AG04450 (cell line): Measurements from ENCODE around the gene ADAMTS16. TPM values are rescaled to one million over a fixed set of nuclear protein-coding genes. Genes with fewer than 3 reads are reported as not detected.

Experiments
- CTCF ChIA-PET: fragments of 300-600, 350-600 bp; formaldehyde crosslinking; extraction: SDS; loops from one replicate; lab custom pipeline; 2022; ENCODE audit warnings: antibody characterized with exemption, inconsistent platforms; lab: Charles Lee
- POLR2A ChIA-PET: fragments of 350-600 bp; formaldehyde crosslinking; extraction: SDS; loops from one replicate; lab custom pipeline; 2021; ENCODE audit warnings: antibody characterized with exemption, inconsistent platforms; lab: Yijun Ruan, JAX
- DNase-seq: peaks from one replicate; pipeline ENCODE4 v3.0.0-alpha.2; 2011; ENCODE audit warnings: low read depth, low spot score
- H3K27ac ChIP-seq: one replicate; pipeline ENCODE4 v1.5.1; 2012; ENCODE audit warnings: low read depth, low read length, control low read depth
- H3K27me3 ChIP-seq: one replicate; pipeline ENCODE4 v1.6.0; 2012; ENCODE audit warnings: low read length; ENCODE audit not compliant: control insufficient read depth, insufficient read depth
- H3K4me3 ChIP-seq: 2 replicates; pipeline ENCODE4 v1.5.1; 2011; ENCODE audit warnings: mild to moderate bottlenecking, low read depth, low read length, control low read depth
- H3K9me3 ChIP-seq: 2 replicates; pipeline ENCODE4 v1.5.1; 2012; ENCODE audit warnings: low read length; ENCODE audit not compliant: control insufficient read depth, insufficient read depth
- polyA plus RNA-seq: library from polyadenylated mRNA; depleted of rRNA; stranded (reverse); fragments of >200 nt; gene quantifications from 2 replicates; pipeline ENCODE4 v1.2.3, GENCODE V29; 2011
- TF ChIP-seq, protein P1 (sequence below): IDR thresholded peaks from 2 replicates; pipeline ENCODE4 v1.5.1; 2011; ENCODE audit warnings: low read depth, low read length, control low read depth, inconsistent platforms

Gene ADAMTS16
- polyA plus RNA-seq, 1 experiment, result 0.04 TPM

DNA sequence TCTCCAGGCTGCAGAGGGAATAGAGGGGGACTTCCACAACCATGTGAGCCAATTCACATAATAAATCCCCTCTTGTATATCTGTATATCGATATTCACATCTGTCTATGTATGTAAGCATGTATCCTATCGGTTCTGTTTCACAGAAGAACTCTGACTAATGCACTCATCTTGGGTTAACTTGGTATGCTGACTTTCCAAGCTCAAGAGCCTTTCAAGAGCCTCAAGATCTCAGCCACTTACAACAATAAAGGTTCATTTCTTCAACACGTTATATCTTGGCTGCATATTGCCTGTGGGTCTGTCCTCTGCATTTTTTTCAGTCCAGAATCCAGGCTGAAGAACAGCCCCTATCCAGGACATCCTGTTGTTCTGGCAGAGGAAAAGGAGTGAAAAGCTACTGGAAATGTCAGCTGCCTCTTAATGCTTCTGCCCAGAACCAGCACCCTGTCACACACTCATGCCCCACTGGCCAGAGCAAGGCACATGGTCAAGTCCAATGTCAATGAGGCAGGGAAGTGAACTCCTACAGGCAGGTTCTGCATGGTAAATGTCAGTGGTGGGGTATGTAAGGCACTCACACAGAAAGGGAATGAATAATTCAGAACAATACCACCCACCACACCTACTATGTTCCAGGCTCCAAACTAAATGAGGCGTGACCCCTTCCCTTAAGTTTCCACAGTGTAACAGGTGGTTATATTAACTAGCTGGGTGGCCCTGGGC lies 190.8 kb downstream of the ADAMTS16 start:
- ChIA-PET POLR2A (no interaction called here), CTCF (no interaction called here)
- H3K4me3 ChIP-seq, result no peak overlapping the region
- H3K27ac ChIP-seq, result no peak overlapping the region
- H3K9me3 ChIP-seq, result peaks cover 31% of the 10 kb centered on the region
- H3K27me3 ChIP-seq, result no peaks in the 10 kb centered on the region
- no peak for DNase-seq
- TF ChIP-seq, protein P1, sequence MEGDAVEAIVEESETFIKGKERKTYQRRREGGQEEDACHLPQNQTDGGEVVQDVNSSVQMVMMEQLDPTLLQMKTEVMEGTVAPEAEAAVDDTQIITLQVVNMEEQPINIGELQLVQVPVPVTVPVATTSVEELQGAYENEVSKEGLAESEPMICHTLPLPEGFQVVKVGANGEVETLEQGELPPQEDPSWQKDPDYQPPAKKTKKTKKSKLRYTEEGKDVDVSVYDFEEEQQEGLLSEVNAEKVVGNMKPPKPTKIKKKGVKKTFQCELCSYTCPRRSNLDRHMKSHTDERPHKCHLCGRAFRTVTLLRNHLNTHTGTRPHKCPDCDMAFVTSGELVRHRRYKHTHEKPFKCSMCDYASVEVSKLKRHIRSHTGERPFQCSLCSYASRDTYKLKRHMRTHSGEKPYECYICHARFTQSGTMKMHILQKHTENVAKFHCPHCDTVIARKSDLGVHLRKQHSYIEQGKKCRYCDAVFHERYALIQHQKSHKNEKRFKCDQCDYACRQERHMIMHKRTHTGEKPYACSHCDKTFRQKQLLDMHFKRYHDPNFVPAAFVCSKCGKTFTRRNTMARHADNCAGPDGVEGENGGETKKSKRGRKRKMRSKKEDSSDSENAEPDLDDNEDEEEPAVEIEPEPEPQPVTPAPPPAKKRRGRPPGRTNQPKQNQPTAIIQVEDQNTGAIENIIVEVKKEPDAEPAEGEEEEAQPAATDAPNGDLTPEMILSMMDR, result no peak

DNA sequence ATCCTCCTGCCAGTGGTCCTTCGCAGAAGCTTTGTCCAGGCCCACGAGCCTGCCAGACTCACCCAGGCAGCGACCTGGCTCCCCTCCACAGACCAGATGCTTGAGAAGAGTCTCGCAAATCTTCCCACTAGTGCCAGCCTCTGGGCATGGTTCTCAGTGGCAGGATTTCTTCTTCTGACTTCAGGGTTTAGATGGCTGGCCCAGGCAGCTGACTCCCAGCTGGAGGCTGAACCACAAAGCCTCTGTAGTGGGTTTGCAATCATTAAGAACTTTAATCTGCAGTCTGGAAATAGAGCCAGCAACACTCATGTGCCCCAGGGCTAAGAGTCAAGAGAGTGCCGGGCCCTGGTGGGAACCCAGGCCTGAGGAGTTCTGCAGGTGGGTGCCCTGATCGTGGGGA lies 191.7 kb downstream of the ADAMTS16 start:
- POLR2A ChIA-PET, result no interaction called here
- Histone ChIP-seq H3K27ac (no peak overlapping the region), H3K9me3 (peaks cover 21% of the 10 kb centered on the region), H3K4me3 (no peak overlapping the region), H3K27me3 (no peaks in the 10 kb centered on the region)
- CTCF ChIA-PET, result no interaction called here
- TF ChIP-seq, protein P1, result no peak
- no peak for DNase-seq

DNA sequence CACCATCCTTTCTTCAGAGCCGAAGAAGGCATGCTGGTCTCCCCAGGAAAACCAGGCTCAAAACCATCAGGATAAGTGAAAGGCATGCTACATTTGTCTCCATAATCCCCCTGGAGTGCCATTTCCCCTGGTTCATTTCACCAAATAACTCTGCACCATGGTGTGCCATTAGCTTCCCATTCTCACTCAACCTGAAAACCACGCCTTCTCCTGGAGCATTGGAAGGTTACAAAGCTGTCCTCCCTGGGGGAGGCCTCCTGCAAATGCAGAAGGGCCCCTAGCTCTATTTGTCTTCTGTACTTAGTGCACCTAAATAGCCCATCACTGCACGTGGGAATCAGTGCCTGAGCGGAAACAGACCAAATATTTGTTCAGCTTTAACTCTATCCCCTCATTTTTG lies 192.2 kb downstream of the ADAMTS16 start:
- TF ChIP-seq, protein P1, result no peak
- Histone ChIP-seq H3K4me3 (no peak overlapping the region), H3K27ac (no peak overlapping the region), H3K9me3 (peaks cover 17% of the 10 kb centered on the region), H3K27me3 (no peaks in the 10 kb centered on the region)
- POLR2A ChIA-PET, result no interaction called here
- CTCF ChIA-PET, result no interaction called here
- no peak for DNase-seq

DNA sequence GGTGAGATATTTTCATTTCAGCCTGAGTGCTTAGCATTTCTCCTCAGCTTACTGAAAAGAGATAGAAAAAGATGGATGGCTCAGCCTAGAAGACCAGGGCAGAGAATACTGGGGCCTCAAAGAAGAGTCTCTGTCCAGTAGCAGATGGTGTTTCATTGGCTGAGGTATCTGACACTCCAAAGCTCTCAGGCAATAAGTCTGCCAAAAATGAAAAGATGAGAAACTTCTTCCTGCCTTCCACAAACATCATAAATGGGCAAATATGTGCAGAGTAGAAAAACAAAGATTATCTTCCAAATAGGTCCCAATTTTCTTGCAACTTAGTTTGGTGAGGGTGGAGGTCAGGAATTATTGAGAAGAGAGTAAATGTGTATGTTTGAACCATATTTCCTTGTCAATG lies 195.0 kb downstream of the ADAMTS16 start:
- Histone ChIP-seq H3K4me3 (no peak overlapping the region), H3K27me3 (no peaks in the 10 kb centered on the region), H3K27ac (no peak overlapping the region), H3K9me3 (peaks cover 17% of the 10 kb centered on the region)
- POLR2A ChIA-PET, result no interaction called here
- TF ChIP-seq, protein P1, result no peak
- DNase-seq, result no peak
- CTCF ChIA-PET, result no interaction called here

DNA sequence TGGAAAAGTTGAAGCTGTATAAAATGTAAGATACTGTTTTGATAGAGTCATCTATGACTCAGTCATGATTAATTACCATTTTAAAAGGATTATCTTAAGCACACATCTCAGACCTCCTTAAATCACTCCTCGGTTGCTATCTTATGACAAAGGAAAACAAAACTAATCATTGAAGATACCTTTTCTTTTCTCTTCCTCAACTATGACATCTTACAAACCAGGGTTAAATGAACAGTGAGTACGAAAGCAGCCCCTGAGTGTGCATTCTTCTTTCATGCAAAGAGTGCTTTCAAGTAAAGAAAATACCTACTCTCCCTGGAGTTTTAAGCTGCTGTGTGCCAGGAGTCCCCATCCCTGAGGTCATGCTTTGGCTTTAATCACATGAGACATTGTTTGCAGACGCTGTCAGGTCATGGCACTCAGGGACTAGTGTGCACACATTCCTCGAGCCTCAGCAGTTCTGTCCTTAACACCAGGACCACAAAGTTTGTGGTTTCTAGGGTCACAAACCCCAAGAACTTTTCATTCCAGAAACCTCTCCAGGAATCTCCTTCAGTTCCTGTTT lies 195.7 kb downstream of the ADAMTS16 start:
- CTCF ChIA-PET, result no interaction called here
- Histone ChIP-seq H3K27me3 (no peaks in the 10 kb centered on the region), H3K9me3 (peaks cover 21% of the 10 kb centered on the region), H3K4me3 (no peak overlapping the region), H3K27ac (no peak overlapping the region)
- POLR2A ChIA-PET, result no interaction called here
- TF ChIP-seq, protein P1, result no peak
- no peak for DNase-seq
